NCI-H2227 treated with DMSO at 0.1 percent for 48 hours (cell line): ENCODE measurements around the gene CST3.
"Not testable (repeated sequence)": the region's sequence is repeated elsewhere in the genome, so short reads cannot be mapped to it uniquely, and the experiment has no call there.

Experiments
- DNase-seq: peaks from one replicate; lab custom pipeline; 2025; lab: John Stamatoyannopoulos, UW

The CST3 gene

DNA sequence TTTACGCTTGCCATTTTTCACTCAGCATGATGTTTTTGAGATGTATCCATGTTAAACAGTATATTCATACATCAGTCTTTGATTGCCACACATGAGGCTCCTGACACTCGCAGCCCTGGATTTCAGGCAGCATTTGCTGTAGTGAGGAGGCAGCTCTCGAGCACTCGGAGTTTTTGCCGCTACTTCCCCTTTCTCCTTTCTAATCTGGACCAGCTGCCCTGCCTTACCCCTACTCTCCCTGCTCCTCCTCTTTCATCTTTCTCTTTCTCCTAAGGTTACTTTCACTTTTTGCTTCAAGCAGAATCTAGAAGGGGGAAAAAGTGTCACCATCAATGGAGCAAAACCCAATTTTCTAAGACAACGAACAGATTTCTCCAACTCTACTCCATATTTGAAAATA lies 5.9 kb upstream of the CST3 start:
- DNase-seq = no peak

DNA sequence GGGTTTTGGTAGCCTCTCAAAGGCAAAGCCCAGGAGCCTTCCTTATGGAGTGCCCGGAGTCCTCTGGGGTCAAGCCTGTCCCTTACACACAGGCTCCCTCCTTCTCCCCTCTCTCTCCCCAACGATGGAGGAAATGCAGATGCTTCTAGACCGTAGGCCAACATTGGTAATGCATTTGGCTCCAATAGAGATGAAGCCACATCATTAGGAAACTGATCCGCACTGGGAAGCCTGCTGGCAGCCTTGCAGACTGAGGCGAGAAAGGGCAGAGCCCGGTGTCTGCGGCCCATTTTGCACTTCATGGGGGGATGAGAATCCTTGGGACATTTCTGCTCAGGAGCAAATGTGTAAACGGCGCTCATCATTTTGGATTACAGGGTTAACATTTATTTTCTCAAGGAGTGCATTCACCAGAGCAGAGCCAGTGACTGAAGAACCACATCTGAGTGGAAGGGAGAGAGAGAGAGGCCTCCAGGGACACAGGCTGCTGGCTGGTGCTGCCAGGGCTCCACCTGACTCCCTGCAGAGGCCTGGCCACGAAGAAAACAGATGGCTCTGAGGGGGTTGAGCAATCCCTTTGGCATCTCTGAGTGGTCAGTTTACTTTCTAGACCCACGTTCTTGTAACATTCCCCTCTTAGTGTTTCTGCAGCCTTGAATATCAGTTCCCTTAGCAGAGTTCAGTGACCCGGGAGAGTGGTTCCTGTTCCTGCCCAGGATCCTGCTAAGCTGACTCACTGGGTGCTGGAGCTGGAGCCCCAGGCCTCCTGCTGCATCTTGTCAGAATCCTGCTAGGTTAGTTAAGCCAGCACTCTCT lies 4.4 kb upstream of the CST3 start:
- DNase-seq = no peak

DNA sequence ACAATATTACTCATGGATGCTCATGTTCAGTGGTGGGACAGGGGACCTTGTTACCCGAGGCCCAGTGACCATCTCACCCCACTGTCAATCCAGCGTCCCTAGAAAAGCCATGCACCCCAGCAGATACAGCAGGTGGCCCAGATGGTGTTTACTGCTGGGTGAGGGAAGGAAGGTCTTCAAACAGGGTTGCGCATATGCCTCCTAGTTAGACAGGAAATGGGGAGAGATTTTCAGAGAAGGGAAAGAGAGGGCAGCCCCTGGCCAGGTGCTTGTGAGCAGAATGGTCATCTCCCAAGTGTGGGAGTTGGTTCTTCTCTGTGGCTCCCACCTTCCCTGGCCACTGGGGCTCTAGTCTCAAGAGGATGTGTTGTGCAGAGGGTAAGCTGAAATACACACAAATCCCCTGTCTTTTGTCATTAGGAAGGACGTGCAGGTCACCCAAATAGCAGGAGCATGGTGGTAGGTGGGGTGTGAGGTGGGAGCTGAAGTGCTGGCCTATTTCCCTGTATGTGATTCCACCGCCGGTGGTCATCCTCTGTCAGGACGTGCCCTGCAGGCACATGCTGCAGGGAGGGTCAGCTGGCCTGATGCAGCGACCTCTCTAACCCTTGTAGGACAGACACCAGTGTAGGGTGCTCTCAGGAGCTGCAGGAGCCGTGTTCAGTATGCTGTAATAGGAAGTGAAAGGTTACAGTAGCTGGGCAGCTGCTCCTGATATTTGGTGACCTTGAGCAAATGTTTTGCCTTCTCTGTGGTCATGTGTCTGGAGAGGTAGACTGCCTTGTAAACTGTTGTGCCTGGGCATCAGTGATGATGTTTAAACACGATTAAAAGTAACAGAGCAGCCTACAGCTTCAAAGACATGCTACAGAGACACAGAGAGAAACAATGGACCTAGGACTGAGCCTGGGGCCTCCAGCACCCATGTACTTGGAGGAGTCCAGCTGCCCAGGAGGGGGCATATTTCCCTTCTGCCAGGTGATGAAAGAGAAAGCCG lies 3.2 kb upstream of the CST3 start:
- no peak for DNase-seq

DNA sequence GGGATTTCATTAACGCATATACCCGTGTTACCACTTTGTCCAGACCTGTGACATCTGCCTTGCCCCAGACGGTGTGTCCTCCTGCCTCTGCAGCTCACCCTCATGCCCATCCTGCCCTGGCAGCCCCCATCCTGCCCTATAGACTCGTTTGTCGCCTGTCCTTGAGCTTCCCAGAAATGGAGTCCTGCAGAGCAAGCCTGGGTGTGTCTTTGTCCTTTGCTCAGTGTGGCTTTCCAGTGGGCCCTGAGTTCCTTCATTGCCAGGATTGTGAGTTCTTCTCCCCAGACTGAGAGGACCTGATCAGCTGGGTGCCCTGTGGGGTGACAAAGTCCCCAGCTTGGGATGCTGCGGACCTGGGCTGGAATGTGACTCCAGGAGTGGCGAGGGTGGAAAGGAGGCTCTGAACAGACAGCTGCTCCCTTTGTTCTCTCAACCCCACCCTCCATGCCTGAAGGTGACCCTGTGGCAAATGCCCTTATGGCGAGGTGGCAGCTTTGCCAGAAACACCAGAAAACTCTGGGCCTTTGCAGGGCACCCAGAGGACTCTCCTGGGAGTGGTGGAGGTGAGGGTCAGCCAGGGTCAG lies 2.4 kb upstream of the CST3 start:
- DNase-seq = no peak

DNA sequence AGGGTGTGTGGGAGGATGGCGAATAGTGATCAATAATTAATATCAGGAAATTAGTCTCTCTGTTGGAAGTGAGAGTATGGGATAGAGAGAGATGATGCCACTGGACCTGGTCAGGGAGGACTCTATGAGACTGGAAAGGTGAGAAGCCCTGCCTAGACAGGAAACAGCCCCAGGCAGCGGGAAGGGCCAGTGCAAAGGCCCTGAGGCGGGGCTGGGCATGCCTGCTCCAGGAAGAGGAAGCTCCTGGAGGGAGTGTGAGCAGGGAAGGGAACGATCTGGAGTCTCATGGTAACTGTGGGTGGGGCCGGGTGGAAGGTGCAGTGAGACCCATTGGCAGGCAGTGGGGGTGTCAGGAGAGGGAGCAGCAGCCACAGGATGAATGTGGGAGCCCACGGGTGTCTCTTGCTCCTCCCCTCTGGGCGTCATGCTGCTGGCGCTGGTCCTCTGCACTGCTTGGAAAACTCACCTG lies 1.8 kb upstream of the CST3 start:
- no peak for DNase-seq

DNA sequence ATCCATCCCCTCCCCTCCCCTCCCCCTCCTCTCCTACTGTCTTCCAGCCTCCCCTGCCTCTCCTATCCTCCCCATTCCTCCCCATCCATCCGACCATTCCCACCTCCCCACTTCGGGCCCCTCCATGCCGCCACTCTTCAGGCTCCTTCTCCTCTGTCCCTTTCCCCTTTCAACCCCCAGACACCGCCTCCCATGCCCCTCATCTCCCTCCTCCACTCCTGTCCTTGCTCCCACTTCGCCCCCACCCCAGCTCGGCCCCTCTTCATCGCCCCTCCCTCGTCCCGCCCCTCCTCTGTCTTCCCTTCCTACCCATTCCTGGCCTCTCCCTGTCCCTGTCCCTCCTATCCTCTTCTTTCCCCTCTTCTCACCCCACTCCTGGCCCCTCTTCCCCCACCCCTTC lies 554 bp upstream of the CST3 start:
- DNase-seq = no peak

DNA sequence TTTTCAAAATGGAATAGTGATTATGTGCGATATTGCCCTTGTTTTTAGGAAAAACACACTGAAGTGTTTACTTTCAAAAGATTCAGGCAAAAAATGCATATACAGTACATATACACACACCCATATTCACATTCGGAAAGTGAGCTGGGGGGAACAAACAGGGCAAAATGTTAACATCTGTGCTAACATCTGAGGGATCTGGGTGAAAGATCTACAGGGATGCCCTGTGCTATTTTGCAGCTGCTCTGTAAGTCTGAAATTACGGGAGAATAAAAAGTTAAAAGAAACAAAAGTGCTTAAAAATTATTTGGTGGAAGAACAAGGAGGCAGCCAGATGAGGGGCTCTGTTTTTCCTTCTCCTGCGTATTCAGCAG lies 860 bp downstream of the CST3 start:
- no peak for DNase-seq

DNA sequence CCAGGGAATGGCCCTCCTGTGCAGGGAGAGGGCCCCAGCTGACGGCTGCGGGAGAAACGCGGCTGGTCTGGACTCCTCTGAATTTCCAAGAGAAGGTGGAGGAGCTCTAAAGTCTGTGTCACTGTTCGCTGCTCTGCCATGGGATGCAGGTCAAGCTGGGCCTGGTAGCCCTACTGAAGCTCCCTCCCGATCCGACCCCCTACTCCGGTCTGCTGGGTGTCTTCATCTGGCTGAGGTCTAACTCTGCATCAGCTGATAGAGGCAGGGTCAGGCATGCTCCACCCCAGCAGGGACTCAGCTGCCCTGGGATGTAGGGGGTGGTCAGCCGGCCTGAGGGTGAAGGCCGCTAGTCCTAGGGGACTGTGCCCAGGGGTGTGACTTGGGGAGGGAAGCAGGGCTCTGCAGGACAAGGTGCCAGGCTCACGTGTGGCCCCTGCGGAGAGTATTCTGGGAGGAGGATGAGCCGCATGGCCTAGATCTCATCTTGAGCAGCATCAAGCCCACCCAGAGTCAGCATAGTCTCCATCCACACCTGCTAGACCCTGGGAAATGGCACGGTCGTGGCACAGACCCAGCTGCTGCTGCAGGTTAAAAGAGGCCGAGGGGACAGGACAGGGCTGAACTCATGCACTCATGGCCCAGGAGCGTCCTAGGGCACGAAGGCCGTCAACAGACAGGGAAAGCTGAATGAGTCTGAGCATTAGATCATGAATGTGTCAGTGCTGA lies 1.4 kb downstream of the CST3 start:
- no peak for DNase-seq

DNA sequence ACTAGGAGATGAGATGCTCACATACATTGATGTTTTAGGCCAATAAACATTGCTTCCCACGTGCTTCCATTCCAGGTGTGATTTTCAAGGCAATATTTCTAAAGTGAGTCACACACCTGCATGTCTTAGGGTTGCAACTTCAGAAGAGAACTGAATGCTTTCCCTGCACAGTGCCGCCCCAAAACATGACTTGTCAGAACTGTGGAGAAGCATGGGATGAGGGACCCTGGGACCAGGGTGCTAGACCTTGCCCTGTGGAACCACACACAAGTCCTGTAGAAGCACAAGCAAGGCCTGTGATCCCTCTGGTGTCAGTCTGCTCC lies 2.0 kb downstream of the CST3 start:
- not testable (repeated sequence) for DNase-seq

DNA sequence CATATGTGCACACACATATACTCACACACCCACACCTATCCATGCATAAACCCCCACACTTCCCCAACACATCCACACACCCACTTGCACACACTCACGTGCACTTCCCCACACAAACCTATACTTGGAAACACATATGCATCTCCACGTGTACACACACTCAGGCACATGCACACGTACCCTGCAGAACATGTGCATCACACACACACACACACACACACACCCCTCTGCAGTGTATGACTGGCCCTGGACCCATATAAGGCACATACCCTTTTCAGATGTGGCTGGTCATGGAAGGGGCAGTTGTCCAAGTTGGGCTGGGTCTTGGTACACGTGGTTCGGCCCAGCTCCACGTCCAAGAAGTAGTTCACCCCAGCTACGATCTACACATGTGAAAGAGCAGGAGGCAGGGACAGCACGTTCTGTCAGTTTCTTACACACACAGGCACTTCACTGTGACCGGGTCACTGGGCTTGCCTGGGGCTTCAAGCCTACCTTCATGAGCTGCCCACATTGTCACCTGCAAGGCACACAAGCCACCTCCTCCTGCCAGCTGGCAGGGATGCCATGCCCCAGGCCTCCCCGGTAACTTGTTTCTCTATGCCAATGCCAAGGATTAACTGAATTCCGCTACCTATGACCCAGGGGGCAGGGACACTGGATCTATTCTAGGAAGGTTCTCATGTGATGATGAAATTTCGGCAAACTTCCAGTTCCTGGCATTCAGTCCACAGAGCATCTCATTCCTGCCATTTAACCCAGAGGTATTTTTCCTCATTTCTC lies 2.6 kb downstream of the CST3 start:
- DNase-seq = no peak

DNA sequence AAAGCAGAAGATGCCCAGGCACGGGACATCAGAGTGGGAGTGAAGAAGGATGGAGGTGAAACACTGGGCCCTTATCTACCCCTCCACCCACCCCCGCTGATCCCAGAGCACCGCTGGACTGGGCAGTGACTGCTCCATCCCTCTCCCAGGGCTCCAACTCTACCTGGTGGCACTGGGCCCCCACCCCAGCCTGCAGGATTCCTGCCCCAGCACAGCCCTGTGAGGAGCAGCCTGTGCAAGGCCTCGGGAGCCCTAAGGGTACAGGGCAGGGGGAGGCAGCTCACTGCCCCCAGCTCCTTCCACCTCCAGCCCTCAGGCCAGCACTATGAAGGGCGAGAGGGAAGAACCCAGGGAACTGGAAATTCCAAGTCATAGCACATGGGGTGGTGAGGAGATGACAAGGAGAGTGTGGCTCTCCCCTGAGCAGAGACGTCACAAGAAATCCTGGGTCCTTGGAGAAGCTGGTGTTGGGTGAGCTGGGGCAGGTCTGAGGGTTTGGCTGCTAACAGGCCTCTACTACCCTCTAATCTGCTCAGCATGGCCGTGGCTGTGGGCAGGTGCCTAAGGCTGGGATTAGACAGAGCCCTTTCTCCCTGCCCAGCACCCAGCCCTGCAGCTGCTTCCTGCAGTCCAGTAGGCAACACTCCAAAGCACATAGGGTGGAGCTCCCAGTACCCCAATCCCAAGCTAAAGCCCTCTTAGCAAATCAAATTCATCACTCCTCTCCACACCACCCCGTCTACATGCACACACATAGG lies 3.5 kb downstream of the CST3 start:
- DNase-seq = no peak

DNA sequence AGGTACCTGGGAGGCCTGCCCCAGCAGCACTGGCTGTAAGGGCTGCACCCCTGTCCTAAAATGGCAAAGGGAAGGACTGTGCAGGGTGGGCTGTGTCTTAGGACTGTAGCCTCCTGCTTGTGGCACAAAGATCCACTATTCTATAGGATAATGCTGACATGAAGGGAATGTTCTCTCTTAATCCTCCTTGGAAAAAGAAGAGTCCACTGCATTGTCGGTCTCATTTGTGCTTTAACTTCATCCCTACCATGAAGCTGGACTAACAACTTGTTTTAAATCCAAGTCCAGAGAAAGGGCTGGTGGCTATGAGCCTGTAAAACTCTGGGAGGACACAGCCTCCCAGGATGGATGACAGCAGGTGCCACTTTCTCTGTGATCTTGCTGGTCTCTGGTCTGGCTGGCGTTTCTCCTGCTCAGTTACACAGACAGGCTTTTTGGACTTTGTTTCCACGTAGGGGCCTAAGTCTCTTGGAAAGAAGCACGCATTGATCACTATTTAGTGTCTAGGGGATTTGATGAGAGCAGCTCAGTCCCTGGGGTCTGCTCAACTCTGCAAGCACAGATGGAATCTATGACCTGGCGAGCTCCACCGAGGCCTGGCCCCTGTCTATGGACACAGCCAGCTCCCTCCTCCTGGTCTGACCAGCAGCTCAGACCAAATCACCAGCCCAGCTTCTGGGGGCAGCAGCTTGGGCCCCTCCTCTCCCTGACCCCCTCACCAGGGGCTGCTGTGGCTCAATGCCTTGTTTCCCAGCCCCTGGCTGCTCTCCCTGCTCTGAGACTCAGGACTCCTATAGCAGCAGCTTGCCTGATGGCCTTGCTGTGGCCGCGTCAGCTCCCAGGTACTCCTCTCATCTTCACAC lies 4.8 kb downstream of the CST3 start:
- DNase-seq = no peak

DNA sequence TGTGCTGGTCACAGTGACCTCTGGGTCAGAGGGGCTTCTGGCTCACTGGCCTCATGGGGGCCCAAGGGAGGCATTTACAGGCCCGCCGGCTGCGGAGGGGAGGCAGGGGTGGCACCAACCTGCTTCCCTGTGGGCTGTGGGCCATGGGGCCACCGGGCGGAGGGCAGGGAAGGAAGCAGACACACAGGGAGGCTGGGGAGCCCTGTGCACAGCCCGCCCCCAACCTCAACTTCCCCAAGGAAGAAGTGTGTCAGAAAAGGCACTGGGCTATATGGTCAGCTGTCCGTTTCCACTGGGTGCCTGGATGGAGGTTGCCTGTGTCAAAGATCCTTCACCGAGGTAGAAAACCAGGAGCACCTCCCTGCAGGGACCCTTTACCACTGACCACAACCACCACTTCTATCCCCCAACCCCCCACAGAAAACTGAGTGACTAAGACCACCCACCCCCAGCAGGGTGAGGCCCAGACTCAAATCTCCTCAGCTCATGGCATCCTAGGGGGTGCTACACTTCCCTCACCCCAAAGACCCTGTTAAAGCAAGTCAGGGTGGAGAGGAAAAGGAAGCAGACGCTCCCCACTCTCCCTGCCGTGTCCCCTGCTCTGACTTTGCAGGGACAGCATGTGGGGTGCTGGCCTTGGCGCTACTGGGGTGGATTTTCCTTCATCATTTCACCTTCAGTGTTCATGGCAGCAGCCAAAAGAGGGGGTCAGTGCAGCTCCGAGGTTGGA lies 5.6 kb downstream of the CST3 start:
- no peak for DNase-seq

DNA sequence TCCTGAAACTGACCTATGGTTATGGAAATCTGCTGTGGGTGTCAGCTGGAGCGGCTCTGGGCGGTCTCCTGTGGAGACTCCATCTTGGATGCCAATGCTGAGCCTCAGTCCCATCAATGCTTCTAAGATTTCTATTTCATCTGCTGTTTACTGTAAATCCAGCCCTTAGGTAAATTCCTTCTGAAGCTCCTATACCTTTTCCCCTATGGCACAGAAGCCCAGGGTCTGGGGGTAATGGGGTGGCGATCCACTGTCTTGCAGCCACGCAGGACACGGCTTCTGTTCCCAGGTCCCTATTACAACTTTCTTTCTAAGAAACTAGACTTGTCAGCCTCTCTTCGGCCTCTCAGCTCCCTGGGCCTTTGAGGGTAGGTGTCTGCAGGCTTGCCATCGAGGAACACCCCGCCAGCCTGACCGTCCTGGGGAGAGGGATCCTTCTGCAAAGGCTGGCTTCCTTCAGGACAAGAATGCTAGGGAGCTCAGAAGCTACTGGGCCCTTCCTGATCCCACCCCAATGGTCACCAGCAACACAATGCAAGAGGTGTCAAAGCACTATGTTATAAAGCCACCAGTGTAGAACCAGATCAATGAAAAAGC lies 6.4 kb downstream of the CST3 start:
- DNase-seq = no peak

DNA sequence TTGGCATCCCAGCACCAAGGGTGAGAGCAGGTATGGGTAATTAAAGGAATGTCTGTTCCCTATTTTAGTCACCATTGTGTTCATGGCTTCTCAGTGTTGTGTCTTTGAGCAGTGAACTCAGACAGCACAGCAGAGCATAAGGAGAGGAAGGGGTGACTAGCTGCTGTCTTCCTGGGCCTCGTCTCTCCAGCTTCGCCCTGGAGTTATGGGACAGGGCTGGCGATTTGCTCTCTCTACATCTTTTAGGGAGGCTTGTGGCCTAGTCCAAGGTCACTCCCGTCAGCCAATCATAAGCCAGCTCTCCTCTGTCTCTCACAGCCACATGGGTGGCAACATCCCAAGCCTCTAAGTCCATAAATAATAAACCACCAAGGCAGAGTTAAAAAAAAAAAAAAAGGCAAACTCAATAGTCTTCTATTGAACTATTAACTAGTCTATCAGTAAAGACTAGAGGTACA lies 7.3 kb downstream of the CST3 start:
- DNase-seq = no peak

DNA sequence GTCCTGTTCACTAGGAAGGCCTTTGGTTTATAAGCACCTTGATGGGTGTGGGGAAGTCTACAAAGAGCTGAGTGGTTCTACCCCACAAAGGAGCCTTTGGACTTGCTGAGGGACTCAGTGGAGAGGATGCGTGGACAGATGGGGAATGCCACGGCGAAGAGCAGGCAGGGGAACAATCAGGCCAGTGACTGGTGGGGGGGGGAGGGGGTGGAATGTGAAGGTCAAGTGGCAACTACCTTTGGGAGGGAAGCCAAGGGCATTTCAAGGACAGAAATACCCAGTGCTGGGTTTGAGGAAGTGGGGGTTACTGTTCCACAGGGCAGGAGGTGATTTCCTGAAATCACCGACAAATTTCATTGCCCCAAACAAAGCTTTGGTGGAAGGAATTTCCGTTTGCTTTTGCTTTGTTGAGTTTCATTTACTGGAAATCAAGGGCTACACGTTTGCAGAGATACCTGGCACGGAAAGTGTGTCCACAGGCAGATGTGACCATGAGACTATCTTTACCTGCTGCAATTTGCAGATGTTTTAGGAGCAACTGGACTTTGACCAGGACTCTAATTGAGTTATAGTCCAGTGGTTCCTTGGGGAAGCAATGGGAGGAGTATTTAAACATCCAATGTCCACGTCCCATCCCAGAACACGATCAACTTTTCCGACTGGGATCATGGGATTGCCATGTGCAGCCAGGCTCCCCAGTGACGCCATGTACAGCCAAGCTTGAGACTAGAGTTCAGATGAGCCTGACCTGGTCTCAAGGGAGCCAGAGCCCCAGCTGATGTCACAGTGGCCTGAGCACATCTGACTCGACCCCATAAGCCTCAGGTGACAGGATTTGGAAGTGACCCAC lies 8.0 kb downstream of the CST3 start:
- no peak for DNase-seq

DNA sequence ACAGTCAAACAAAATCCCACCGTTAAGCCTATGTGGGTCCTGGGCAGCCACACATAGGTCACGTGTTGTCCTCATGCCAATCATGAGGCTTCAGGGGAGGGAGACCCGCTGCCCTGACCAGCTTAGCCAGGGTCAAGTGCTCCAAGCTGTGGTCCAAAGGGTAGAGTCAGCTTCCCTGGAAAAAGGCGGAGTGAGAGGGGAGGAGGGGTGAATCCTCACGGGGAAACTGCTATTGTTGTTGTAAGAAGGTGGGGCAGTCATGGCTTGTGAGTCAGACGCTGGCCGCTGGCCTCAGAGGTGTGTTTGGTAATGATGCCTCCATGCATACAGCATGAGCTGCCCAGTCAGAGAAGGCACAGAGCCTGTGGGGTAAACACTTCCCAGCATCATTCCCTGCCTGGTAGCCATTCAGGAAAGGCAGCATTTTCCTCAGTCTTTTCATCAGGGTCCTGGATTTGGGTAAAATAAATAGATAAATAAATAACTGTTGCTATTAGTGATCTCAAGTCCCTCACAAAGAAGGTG lies 8.7 kb downstream of the CST3 start:
- no peak for DNase-seq
